UCSD-AML1 (cell line): Measurements from ENCODE around the gene TMEM43.

Experiments used
- DNase-seq: peaks from one replicate; lab custom pipeline; 2025; ENCODE audit not compliant: unreplicated experiment; lab: John Stamatoyannopoulos, UW

Gene TMEM43

DNA sequence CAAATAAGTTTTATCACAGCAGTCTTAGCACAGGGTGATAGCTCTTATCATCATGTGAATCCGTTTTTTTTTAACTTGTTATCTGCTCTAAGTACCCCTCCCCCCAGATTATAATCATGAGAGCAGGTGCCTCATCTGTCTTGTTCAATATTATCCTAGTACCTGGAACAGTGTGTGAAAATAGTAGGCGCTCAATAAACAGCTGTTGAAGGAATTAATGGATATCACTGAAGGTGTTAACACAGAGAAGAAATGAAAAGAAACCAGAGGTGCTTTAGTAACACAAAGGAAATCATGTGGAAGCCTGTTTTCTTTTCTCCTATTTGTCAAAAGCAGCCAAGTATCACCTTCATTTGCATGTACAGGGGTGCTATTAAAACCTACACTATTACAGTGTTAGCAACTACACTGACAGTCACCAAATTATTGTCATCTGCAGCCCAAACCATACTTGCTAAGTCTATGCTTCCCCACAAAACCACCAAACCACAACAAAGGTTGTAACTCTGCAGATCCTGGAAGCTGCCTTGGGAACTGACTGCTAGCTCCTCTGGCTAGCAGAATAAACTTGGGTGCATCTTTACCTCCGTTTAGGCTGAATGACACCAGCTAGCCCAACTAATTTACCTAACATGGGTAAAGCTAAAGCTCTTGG is 50.7 kb downstream of the TMEM43 start:
- peak; percentile 19 for DNase-seq

DNA sequence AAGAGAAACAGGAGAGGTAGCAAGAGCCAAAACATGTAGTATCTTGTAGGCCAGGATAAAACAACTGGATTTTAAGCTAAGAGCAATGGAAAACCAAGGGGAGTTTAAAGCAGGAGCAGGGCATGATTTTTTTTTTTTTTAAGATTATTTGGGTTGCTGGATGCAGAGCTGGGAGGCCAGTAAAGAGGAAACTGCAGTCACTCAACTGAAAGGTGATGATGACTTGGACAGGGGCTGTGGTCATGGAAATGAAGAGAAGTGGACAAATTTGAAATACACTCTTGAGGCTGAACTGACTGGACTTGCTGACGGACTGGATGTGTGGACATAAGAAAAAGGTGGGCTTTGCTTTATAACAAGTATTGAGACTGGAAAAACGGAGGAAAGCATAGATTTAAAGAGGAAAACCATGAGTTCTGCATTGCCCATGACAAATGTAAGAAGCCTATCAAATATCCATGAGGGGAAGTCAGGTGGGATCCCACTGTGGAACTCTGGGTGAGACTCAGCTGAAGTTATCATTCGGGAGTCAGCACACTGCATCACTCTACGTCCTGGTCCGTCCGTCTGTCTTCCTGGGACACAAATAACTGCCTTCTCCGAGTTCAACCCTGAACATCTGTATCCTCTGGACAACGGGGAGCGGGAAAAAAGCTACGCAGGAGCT is 52.9 kb downstream of the TMEM43 start:
- DNase-seq = no peak

DNA sequence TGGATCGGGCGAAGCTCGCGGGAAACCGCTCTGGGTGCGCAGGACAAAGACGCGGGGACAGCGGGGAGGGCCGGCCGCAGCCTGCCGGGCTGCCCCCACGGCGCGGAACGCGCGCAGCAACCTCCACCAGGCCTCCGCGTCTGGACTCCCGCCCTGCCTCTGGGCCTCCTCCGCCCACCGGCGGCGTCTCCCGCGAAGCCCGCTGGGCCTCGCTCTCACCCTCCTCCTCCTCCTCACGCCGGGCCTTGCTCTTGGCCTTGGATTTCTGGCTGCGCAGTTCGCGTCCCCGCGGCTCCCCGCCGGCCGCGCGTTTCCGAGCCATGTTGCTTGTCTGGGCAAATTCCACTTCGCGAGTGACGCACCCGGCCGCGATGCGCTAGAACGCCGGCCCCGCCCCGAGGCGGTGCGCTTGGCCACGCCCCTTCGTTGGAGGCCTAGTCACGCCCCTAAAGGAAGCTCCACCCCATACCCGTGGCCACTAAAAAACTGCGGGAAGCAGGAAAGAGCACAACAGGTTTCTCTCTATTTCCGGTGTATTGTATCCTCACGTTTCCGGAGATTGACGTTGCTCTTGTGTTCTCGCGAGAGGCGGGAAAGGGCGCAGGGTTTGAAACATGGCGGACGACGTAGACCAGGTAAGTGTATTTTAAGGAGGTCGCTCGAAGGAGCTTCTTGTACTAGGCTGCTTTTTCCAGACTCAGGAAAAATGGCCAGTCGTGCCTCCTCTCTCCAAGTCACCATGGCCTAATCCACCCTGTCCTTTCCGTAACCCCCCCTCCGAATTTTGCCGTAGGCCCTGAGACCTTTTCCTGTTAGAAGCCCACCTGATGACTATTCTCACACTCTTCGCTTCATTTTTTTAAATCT is 53.6 kb downstream of the TMEM43 start, which contains the start of the genes LSM3 and XPC:
Gene LSM3, plus strand, starts transcription at position 571 of the 867 bp plus-strand sequence. Its CDS starts 44 bp downstream, at position 615.
Gene XPC, minus strand, starts transcription at position 355 of the 867 bp plus-strand sequence. Its CDS starts 33 bp downstream, at position 322.
- peak; percentile 97 for DNase-seq

DNA sequence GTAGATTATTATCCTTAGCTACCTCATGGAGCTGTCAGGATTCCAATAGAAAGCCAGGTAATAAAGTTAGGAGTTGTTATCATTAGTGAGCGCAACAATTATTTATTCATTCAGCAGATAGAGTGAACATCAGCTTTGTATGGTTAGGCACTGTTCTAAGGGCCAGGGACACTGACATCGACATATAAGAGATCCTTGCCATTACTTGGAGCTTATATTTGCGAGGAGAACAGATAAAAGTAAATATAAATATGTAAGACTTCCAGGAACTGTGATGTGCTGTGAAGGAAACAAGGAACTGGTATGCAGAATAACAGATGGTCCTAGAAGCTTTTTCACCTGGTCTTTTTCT is 54.2 kb downstream of the TMEM43 start:
- no peak for DNase-seq

DNA sequence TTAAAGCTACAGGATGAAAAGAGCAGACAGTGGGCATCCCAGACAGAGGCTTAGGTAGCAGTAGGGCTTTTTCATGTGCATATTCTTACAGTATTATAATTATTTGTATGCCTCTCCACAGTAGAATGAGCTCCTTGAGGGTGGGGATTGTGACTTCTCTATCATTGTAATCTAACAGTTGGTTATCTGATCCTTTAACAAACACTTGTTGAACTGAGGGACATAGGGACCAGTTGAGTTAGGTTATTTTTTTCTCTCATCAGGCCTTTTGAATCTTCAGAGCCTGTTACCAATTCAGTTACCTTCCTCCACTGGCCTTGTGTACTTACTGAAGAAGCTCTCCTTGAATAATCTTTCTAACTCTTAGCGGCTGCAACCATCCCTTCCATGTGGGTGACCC is 54.9 kb downstream of the TMEM43 start:
- DNase-seq = no peak

DNA sequence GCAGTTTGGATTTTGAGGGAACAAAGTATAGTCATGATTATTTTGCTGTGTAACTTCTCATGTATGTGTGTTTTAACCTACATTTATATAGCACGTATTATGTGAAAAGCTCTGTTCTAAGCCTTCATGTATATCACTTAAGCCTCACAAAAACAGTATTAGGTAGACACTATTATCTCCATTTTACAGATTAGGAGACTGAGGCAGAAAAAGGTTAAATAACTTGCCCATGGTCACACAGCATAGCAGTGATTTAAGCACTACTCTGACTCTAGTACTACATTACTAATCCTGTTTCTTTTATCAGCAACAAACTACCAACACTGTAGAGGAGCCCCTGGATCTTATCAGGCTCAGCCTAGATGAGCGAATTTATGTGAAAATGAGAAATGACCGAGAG is 56.4 kb downstream of the TMEM43 start:
- DNase-seq = no peak

DNA sequence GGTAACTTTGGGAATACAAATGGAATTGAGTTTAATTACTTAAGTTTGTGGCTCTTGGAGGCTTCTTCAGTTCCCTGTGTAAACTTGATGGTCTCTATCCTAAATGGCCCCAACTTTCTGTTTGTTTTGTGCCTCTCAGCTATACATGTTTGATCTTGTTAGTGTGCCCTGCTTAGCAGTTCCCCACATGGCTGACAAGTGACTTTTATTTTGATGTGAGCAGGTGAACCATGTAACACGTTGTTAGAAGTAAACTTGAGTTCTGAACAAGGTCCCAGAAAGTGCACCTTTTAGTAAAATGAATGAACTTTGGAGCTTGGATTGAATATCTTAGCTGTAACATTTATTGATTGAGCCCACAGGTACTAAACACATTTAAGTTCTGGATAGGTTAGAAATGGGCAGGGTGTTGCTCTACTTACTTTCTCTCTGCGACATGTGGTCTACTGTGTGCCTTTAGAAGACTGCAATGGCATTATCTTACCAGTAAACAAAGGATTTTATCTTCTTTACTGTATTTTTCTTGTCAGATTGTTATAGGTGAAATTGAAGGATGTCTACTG is 58.2 kb downstream of the TMEM43 start:
- DNase-seq = no peak

DNA sequence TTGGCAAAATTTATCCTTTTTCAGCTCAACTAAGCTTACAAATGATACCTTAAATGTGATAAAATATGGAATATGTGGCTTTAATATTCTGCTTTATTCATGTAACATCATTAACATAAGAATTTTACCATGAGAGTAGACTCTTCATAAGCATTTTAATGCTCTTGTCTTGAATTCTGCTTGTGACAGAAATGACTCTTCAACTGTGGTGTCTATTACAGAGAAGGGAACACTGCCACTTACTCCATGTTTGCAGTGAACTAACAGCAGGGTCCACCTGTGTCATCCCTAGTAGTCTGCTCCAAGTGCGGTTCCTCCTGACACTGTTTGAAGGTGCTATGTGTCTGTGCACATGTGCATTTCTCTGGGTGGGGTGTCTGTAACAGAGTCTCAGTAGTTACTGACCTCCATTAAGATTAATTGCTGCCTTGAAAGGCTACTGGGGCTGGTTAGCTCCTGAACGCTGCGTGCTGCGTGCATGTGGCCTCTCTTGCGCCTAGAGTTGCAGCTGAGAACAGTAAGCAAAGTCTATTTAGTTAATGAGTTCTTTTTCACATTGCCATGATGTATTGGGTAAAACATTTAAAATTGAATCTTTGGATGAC is 62.1 kb downstream of the TMEM43 start:
- DNase-seq = no peak

DNA sequence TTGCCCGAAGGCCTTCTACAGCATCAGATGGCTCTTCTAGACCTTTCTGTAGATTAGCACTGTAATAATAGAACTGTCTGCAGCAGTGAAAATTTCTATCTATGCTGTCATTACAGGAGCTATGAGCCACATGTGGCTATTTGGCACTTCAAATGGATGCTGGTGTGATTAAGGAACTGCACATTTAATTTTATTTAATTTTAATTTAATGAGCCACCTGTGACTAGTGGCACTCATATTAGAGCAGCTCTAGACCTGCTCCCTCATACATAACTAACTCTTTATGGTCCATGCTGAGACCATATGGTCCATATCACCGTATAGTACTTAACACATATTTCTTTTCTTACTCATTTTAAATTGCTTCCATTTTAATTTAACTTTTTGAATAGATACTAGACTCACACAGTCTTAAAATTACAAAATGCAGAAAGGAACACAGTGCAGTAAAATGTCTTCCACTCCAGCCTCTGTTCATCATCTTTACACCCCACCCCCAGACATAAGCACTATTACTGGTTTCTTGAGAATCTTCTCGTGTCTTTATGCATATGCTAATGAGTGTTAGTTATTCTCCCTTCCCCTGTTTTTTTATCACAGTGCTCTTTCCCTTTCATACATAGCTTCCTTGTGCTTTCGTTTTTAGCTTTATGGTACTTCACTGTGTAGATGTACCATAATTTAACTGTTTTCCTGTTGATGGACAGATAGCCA is 63.3 kb downstream of the TMEM43 start:
- DNase-seq = no peak
